Lung (tissue), 12 donors: ENCODE data around the gene KCNA1. TPM values are rescaled to one million over a fixed set of nuclear protein-coding genes. Genes with fewer than 3 reads are reported as not detected.

ENCODE experiments used
- ATAC-seq: fragments of 200-7000 bp; cut with Tn5 transposase; one replicate; pipeline ENCODE4 v1.9.1; 2020; ENCODE audit warnings: moderate number of reproducible peaks; ENCODE audit not compliant: insufficient read depth, low FRiP score
- DNase-seq, 3 donors: peaks; one replicate each; pipeline ENCODE4 v3.0.0-alpha.2; 2013 to 2017
- H3K27ac ChIP-seq, 2 donors: one replicate each; pipeline ENCODE4 v1.5.1; 2013; ENCODE audit warnings: mild to moderate bottlenecking in 2 of 2, moderate library complexity in 2 of 2, control low read depth in 1 of 2, inconsistent platforms in 1 of 2, low read depth in 1 of 2, low read length in 1 of 2
- H3K27me3 ChIP-seq, 3 donors: one replicate each; pipeline ENCODE4 v1.5.1; 2013; ENCODE audit warnings: low read length in 2 of 3; ENCODE audit not compliant: control insufficient read depth in 3 of 3, insufficient read depth in 3 of 3
- H3K36me3 ChIP-seq, 4 donors: one replicate each; pipeline ENCODE4 v1.5.1; 2013; ENCODE audit warnings: low read length in 4 of 4, mild to moderate bottlenecking in 1 of 4, moderate library complexity in 1 of 4; ENCODE audit not compliant: control insufficient read depth in 4 of 4, insufficient read depth in 4 of 4
- H3K4me1 ChIP-seq, 5 donors: one replicate each; pipeline ENCODE4 v1.5.1; 2013; ENCODE audit warnings: low read length in 5 of 5, mild to moderate bottlenecking in 2 of 5, moderate library complexity in 1 of 5; ENCODE audit not compliant: control insufficient read depth in 5 of 5, insufficient read depth in 5 of 5
- H3K4me3 ChIP-seq: one replicate; pipeline ENCODE4 v1.5.1; 2013; ENCODE audit warnings: mild to moderate bottlenecking, control low read depth, moderate library complexity
- H3K9ac ChIP-seq, 2 donors: one replicate each; pipeline ENCODE4 v1.5.1; 2013; ENCODE audit warnings: low read length in 2 of 2, control low read depth in 1 of 2; ENCODE audit not compliant: insufficient read depth in 1 of 2
- H3K9me3 ChIP-seq, 4 donors: one replicate each; pipeline ENCODE4 v1.5.1; 2013; ENCODE audit warnings: low read length in 3 of 4, mild to moderate bottlenecking in 1 of 4, moderate library complexity in 1 of 4; ENCODE audit not compliant: control insufficient read depth in 4 of 4, insufficient read depth in 3 of 4
- CTCF ChIP-seq: IDR thresholded peaks from 2 replicates; pipeline ENCODE4 v1.5.1; 2012; ENCODE audit warnings: mild to moderate bottlenecking; ENCODE audit errors: control extremely low read depth, extremely low read depth
- WGBS, 2 donors: extraction: QIAGEN DNeasy Blood & Tissue Kit; methylation state at CpG; one replicate each; pipeline ENCODE4 v1.1.7; 2013; 5-methylcytosine and 5-hydroxymethylcytosine counted together
- polyA plus RNA-seq, 2 donors: library from polyadenylated mRNA; stranded (reverse); fragments of 200-250 nt; gene quantifications; one replicate each; pipeline ENCODE4 v1.2.1, GENCODE V29; 2013
- total RNA-seq, 2 donors: library from RNA; depleted of rRNA in 1 of 2; stranded (reverse); fragments of >200 nt in 1 of 2; gene quantifications; one replicate each; pipeline ENCODE4 v1.2.1, GENCODE V29; 2014 to 2021
- donor health status: control.
- donor health status: control.
- donor health status: Bipolar disorder and iron deficiency.
- donor health status: healthy.
- donor health status: DM: yes; HTN: yes; CAD: no.

The KCNA1 gene
- total and polyA plus RNA-seq, 4 donors = 0.07 to 0.24 (median 0.09) TPM; not detected in 1

- no peak overlapping the region for H3K9ac ChIP-seq
- DNase-seq = no peak
- H3K9me3 ChIP-seq = no peaks in the 10 kb centered on the region
- WGBS, 2 donors = 23 to 43% methylated on average over 1 of the region's 1 CpG
- TF ChIP-seq CTCF = no peak
- H3K27me3 ChIP-seq = peaks cover 0 to 33% (median 15%) of the 10 kb centered on the region in 3 donors
- no peaks in the 10 kb centered on the region for H3K4me1 ChIP-seq
- H3K4me3 ChIP-seq = no peak overlapping the region
- no peaks in the 10 kb centered on the region for H3K36me3 ChIP-seq
- H3K27ac ChIP-seq = no peak overlapping the region
- no peak for ATAC-seq
These were observed 23.7 kb downstream of the KCNA1 start for GRCh38 chr12:4933411-4933810.

GRCh38 chr12:4934407-4935035 lies 24.8 kb downstream of the KCNA1 start:
- H3K4me3 ChIP-seq = no peak overlapping the region
- H3K4me1 ChIP-seq = no peaks in the 10 kb centered on the region
- H3K27ac ChIP-seq = no peak overlapping the region
- 65% methylated on average over 2 of the region's 2 CpGs for WGBS, 2 donors
- H3K27me3 ChIP-seq = peaks cover 0 to 29% (median 15%) of the 10 kb centered on the region in 3 donors
- no peak for DNase-seq
- no peak overlapping the region for H3K9ac ChIP-seq
- TF ChIP-seq CTCF = no peak
- no peaks in the 10 kb centered on the region for H3K36me3 ChIP-seq
- H3K9me3 ChIP-seq = no peaks in the 10 kb centered on the region
- no peak for ATAC-seq

- DNase-seq (no peak), ATAC-seq (no peak)
- no peak overlapping the region for H3K27ac ChIP-seq
- peaks cover 0 to 13% (median 12%) of the 10 kb centered on the region in 3 donors for H3K27me3 ChIP-seq
- WGBS, 2 donors = 86 to 90% methylated on average over 7 of the region's 7 CpGs
- no peak overlapping the region for H3K4me3 ChIP-seq
- no peaks in the 10 kb centered on the region for H3K36me3 ChIP-seq
- H3K9ac ChIP-seq = no peak overlapping the region
- no peak for TF ChIP-seq CTCF
- H3K4me1 ChIP-seq = no peaks in the 10 kb centered on the region
- H3K9me3 ChIP-seq = no peaks in the 10 kb centered on the region
These were observed 29.2 kb downstream of the KCNA1 start for GRCh38 chr12:4938900-4939299.
